22Rv1 (cell line): ENCODE measurements around the gene TMEM50B.
A peak's percentile ranks its signal among the peaks of the same experiment; 100 is the strongest.
"Not testable (repeated sequence)": the region's sequence is repeated elsewhere in the genome, so short reads cannot be mapped to it uniquely, and the experiment has no call there.

Experiments used
- H3K27ac ChIP-seq: fragments of 450-650 bp; 2 replicates; pipeline ENCODE4 v1.5.1; 2017
- CTCF ChIP-seq: fragments of 450-650 bp; IDR thresholded peaks from 2 replicates; pipeline ENCODE4 v1.5.1; 2017; ENCODE audit warnings: mild to moderate bottlenecking
- ZFX ChIP-seq: fragments of 450-650 bp; IDR thresholded peaks from 2 replicates; pipeline ENCODE4 v1.6.1; 2017; ENCODE audit warnings: antibody characterized with exemption, borderline replicate concordance

Gene TMEM50B

GRCh38 chr21:33510826-33511225 is 31.1 kb upstream of the TMEM50B start:
- TF ChIP-seq CTCF (no peak), ZFX (no peak)
- H3K27ac ChIP-seq, result no peak overlapping the region

GRCh38 chr21:33507003-33507402 is 27.2 kb upstream of the TMEM50B start:
- H3K27ac ChIP-seq, result not testable (repeated sequence)

GRCh38 chr21:33505833-33506232 is 26.1 kb upstream of the TMEM50B start:
- H3K27ac ChIP-seq, result no peak overlapping the region
- TF ChIP-seq ZFX (no peak), CTCF (no peak)

- TF ChIP-seq CTCF, result no peak
- TF ChIP-seq ZFX, result no peak
- no peak overlapping the region for H3K27ac ChIP-seq
These were observed 16.6 kb upstream of the TMEM50B start for GRCh38 chr21:33496345-33496744.

- TF ChIP-seq ZFX (no peak), CTCF (no peak)
- no peak overlapping the region for H3K27ac ChIP-seq
These were observed 16.0 kb upstream of the TMEM50B start for GRCh38 chr21:33495743-33496142.

- no peak for TF ChIP-seq CTCF
- TF ChIP-seq ZFX, result no peak
- H3K27ac ChIP-seq, result no peak overlapping the region
These were observed 14.0 kb upstream of the TMEM50B start for GRCh38 chr21:33493756-33494155.

GRCh38 chr21:33492571-33492970 is 12.8 kb upstream of the TMEM50B start:
- no peak overlapping the region for H3K27ac ChIP-seq
- no peak for TF ChIP-seq CTCF
- no peak for TF ChIP-seq ZFX

- H3K27ac ChIP-seq, result peak within 1 kb of the TSS; percentile 58
These were observed 11.8 kb upstream of the TMEM50B start, which contains the start of gene DNAJC28 for GRCh38 chr21:33491373-33492102. TSS of gene DNAJC28 (minus strand) at chr21:33491716. CDS start at chr21:33489393, 2,323 bp downstream.

More at GRCh38 chr21:33491373-33492102, 11.8 kb upstream of the TMEM50B start, which contains the start of gene DNAJC28:
- TF ChIP-seq CTCF, result no peak
